ENCODE measurements around the gene AJAP1.

AJAP1 gene

GRCh38 chr1:4627353-4627752 lies 27.1 kb upstream of the AJAP1 start:
- Histone ChIP-seq H3K4me3 (ENCODE audit: low read depth, low read length) (no peak overlapping the region), H3K4me1 (no peaks in the 10 kb centered on the region), H3K9me3 (no peaks in the 10 kb centered on the region), H3K36me3 (no peaks in the 10 kb centered on the region), H3K27me3 (no peaks in the 10 kb centered on the region)
- TF ChIP-seq CTCF (IDR thresholded peaks at IDR 0.05; ENCODE audit: low read depth, low read length), result no peak
- DNase-seq, result no peak

GRCh38 chr1:4628992-4629391 lies 25.4 kb upstream of the AJAP1 start:
- Histone ChIP-seq H3K27me3 (no peaks in the 10 kb centered on the region), H3K4me1 (no peaks in the 10 kb centered on the region), H3K9me3 (no peaks in the 10 kb centered on the region), H3K4me3 (ENCODE audit: low read depth, low read length) (no peak overlapping the region), H3K36me3 (no peaks in the 10 kb centered on the region)
- no peak for TF ChIP-seq CTCF (IDR thresholded peaks at IDR 0.05; ENCODE audit: low read depth, low read length)
- DNase-seq, result no peak

GRCh38 chr1:4630561-4630960 lies 23.8 kb upstream of the AJAP1 start:
- DNase-seq, result no peak
- Histone ChIP-seq H3K4me1 (no peaks in the 10 kb centered on the region), H3K4me3 (ENCODE audit: low read depth, low read length) (no peak overlapping the region), H3K27me3 (no peaks in the 10 kb centered on the region), H3K9me3 (no peaks in the 10 kb centered on the region), H3K36me3 (no peaks in the 10 kb centered on the region)
- TF ChIP-seq CTCF (IDR thresholded peaks at IDR 0.05; ENCODE audit: low read depth, low read length), result no peak

GRCh38 chr1:4631321-4631720 lies 23.1 kb upstream of the AJAP1 start:
- no peaks in the 10 kb centered on the region for H3K9me3 ChIP-seq
- no peaks in the 10 kb centered on the region for H3K27me3 ChIP-seq
- no peak for TF ChIP-seq CTCF (IDR thresholded peaks at IDR 0.05; ENCODE audit: low read depth, low read length)
- no peaks in the 10 kb centered on the region for H3K36me3 ChIP-seq
- no peaks in the 10 kb centered on the region for H3K4me1 ChIP-seq
- no peak overlapping the region for H3K4me3 ChIP-seq (ENCODE audit: low read depth, low read length)
- DNase-seq, result no peak

GRCh38 chr1:4633346-4633745 lies 21.1 kb upstream of the AJAP1 start:
- no peaks in the 10 kb centered on the region for H3K36me3 ChIP-seq

More at GRCh38 chr1:4633346-4633745, 21.1 kb upstream of the AJAP1 start:
- TF ChIP-seq CTCF (IDR thresholded peaks at IDR 0.05; ENCODE audit: low read depth, low read length), result no peak
- Histone ChIP-seq H3K4me3 (ENCODE audit: low read depth, low read length) (no peak overlapping the region), H3K4me1 (no peaks in the 10 kb centered on the region), H3K9me3 (no peaks in the 10 kb centered on the region), H3K27me3 (no peaks in the 10 kb centered on the region)
- DNase-seq, result no peak
